Measurements from ENCODE around the gene TNFRSF8. TPM values are rescaled to one million over a fixed set of nuclear protein-coding genes. Genes with fewer than 3 reads are reported as not detected.

The TNFRSF8 gene
- total and polyA plus RNA-seq, 7 donors = 0.68 to 1.8 (median 0.87) TPM; not detected in 1

DNA sequence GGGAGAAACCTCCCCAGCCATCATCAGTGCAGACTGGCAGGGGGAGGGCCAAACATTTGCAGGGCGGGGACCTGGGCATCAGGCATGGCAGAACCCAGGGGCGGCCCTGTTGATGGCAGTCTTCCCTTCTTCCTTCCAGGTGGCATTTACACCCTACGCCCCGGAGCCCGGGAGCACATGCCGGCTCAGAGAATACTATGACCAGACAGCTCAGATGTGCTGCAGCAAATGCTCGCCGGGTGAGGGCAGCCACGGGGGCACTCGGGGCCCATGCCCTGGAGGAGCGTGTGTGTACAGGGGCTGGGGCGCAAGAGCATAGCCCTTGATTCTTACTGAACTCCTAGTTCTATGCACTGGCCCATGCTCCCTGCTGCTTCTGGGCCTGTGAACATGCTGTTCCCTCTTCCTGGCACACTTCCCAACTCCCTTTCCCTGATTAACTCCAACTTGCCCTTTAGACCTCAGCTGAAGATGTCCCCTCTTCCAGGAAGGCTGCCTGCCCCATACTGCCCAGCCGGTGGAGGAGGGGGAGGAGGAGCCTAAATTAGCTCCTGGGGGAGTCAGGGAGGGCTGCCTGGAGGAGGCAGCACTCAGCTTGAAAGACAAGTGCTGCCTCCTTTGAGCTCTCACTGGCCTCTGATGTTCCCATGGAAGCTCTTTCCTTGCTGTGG, 125.7 kb downstream of the TNFRSF8 start:
- Histone ChIP-seq H3K4me3 (no peak overlapping the region), H3K27me3 (no peaks in the 10 kb centered on the region), H3K36me3 (peaks cover 0 to 14% (median 2%) of the 10 kb centered on the region in 4 donors), H3K9me3 (no peaks in the 10 kb centered on the region), H3K27ac (peak overlapping the region in 1 of 4 donors; percentile 22), H3K4me1 (peaks cover 0 to 55% (median 47%) of the 10 kb centered on the region in 4 donors)
- TF ChIP-seq, protein P1, sequence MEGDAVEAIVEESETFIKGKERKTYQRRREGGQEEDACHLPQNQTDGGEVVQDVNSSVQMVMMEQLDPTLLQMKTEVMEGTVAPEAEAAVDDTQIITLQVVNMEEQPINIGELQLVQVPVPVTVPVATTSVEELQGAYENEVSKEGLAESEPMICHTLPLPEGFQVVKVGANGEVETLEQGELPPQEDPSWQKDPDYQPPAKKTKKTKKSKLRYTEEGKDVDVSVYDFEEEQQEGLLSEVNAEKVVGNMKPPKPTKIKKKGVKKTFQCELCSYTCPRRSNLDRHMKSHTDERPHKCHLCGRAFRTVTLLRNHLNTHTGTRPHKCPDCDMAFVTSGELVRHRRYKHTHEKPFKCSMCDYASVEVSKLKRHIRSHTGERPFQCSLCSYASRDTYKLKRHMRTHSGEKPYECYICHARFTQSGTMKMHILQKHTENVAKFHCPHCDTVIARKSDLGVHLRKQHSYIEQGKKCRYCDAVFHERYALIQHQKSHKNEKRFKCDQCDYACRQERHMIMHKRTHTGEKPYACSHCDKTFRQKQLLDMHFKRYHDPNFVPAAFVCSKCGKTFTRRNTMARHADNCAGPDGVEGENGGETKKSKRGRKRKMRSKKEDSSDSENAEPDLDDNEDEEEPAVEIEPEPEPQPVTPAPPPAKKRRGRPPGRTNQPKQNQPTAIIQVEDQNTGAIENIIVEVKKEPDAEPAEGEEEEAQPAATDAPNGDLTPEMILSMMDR (IDR thresholded peaks at IDR 0.05) = no peak
- no peak for TF ChIP-seq POLR2AphosphoS5 (IDR thresholded peaks at IDR 0.05)
- no peak for TF ChIP-seq POLR2A (IDR thresholded peaks at IDR 0.05)
- no peak for TF ChIP-seq EP300 (IDR thresholded peaks at IDR 0.05)
- intact Hi-C loops (cut with DNase I) = no loop called here
- 58 to 87% methylated on average over 13 of the region's 13 CpGs for WGBS, 2 donors
- DNase-seq = no peak

- no peaks in the 10 kb centered on the region for H3K9me3 ChIP-seq
- intact Hi-C loops (cut with DNase I) = no loop called here
- H3K27me3 ChIP-seq = no peaks in the 10 kb centered on the region
- H3K36me3 ChIP-seq = peaks cover 0 to 20% (median 3%) of the 10 kb centered on the region in 4 donors
- 79 to 87% methylated on average over 5 of the region's 5 CpGs for WGBS, 2 donors
- H3K27ac ChIP-seq = no peak overlapping the region
- no peak for TF ChIP-seq POLR2AphosphoS5 (IDR thresholded peaks at IDR 0.05)
- TF ChIP-seq, protein P1 (IDR thresholded peaks at IDR 0.05) = no peak
- no peak for TF ChIP-seq POLR2A (IDR thresholded peaks at IDR 0.05)
- TF ChIP-seq EP300 (IDR thresholded peaks at IDR 0.05) = no peak
- peaks cover 0 to 50% (median 42%) of the 10 kb centered on the region in 4 donors for H3K4me1 ChIP-seq
- H3K4me3 ChIP-seq = no peak overlapping the region
- DNase-seq = no peak
These were observed 126.2 kb downstream of the TNFRSF8 start for GRCh38 chr1:12189328-12189682.

- TF ChIP-seq EP300 (IDR thresholded peaks at IDR 0.05) (no peak), POLR2AphosphoS5 (IDR thresholded peaks at IDR 0.05) (no peak), POLR2A (IDR thresholded peaks at IDR 0.05) (no peak)
- TF ChIP-seq, protein P1 (IDR thresholded peaks at IDR 0.05) = no peak
- 91% methylated on average over 58 of the region's 58 CpGs for WGBS, 2 donors
- no peak for DNase-seq
These were observed 128.3 kb downstream of the TNFRSF8 start for GRCh38 chr1:12191242-12192032.

More at GRCh38 chr1:12191242-12192032, 128.3 kb downstream of the TNFRSF8 start:
- Histone ChIP-seq H3K4me3 (no peak overlapping the region), H3K27ac (no peak overlapping the region), H3K36me3 (peaks cover 0 to 20% (median 3%) of the 10 kb centered on the region in 4 donors), H3K4me1 (peaks cover 0 to 28% (median 21%) of the 10 kb centered on the region in 4 donors), H3K9me3 (no peaks in the 10 kb centered on the region), H3K27me3 (no peaks in the 10 kb centered on the region)
- intact Hi-C loops (cut with DNase I) = no loop called here

Small RNAs within 50 kb of the gene (small RNA-seq; reads per million reads assigned to genes)
- gene AL096840.1 = 0 reads per million in 3 donors
- gene MIR4632 = 0 reads per million in 3 donors
- gene MIR6729 = 0 reads per million in 3 donors
- 0 reads per million in 3 donors for gene RF00019
- 0 reads per million in 3 donors for gene RN7SL649P
- 0 reads per million in 3 donors for gene RNU6-777P
- gene RPL23AP89 = 0 reads per million in 3 donors

Other genes starting within 250 kb of the TNFRSF8 start
- gene NPPA, start 215.5 kb upstream of the TNFRSF8 start, total RNA-seq = not detected
- 1 to 10 TPM in 1 of 3 donors, under 1 TPM in 1, not detected in 1; 0.92 to 8.6 TPM for gene NPPA, start 215.5 kb upstream of the TNFRSF8 start, polyA plus RNA-seq
- not detected for gene NPPB, start 204.4 kb upstream of the TNFRSF8 start, total RNA-seq
- gene NPPB, start 204.4 kb upstream of the TNFRSF8 start, polyA plus RNA-seq = 1 to 10 TPM in 2 of 3 donors, not detected in 1; 2.0 to 8.4 TPM
- 10 to 100 TPM; 46.6 to 86.7 (median 66.6) TPM for gene KIAA2013, start 136.9 kb upstream of the TNFRSF8 start, total RNA-seq
- gene KIAA2013, start 136.9 kb upstream of the TNFRSF8 start, polyA plus RNA-seq = 10 to 100 TPM; 26.4 to 61.2 (median 28.9) TPM
- 10 to 100 TPM; 41.1 to 76.2 (median 51.0) TPM for gene PLOD1, start 128.6 kb upstream of the TNFRSF8 start, total RNA-seq
- gene PLOD1, start 128.6 kb upstream of the TNFRSF8 start, polyA plus RNA-seq = 10 to 100 TPM in 2 of 3 donors, 1 to 10 TPM in 1; 5.4 to 40.9 (median 16.2) TPM
- gene MFN2, start 82.9 kb upstream of the TNFRSF8 start, total RNA-seq = 100 to 1,000 TPM in 2 of 4 donors, 10 to 100 TPM in 2; 83.9 to 121 (median 96.9) TPM
- gene MFN2, start 82.9 kb upstream of the TNFRSF8 start, polyA plus RNA-seq = 10 to 100 TPM; 33.0 to 61.5 (median 58.0) TPM
- gene MIIP, start 43.8 kb upstream of the TNFRSF8 start, total RNA-seq = 10 to 100 TPM; 23.7 to 31.2 (median 27.4) TPM
- gene MIIP, start 43.8 kb upstream of the TNFRSF8 start, polyA plus RNA-seq = 10 to 100 TPM; 12.7 to 32.6 (median 18.0) TPM
- 10 to 100 TPM; 15.5 to 19.7 (median 18.9) TPM for gene TNFRSF1B, start 103.7 kb downstream of the TNFRSF8 start, total RNA-seq
- 10 to 100 TPM in 2 of 3 donors, 1 to 10 TPM in 1; 4.2 to 37.2 (median 16.2) TPM for gene TNFRSF1B, start 103.7 kb downstream of the TNFRSF8 start, polyA plus RNA-seq
- 10 to 100 TPM; 49.7 to 90.8 (median 54.7) TPM for gene VPS13D, start 166.7 kb downstream of the TNFRSF8 start, total RNA-seq
- 10 to 100 TPM in 2 of 3 donors, 1 to 10 TPM in 1; 7.6 to 27.4 (median 12.0) TPM for gene VPS13D, start 166.7 kb downstream of the TNFRSF8 start, polyA plus RNA-seq